Stimulated activated CD8-positive, alpha-beta memory T cell treated with anti-CD3 and anti-CD28 coated beads, Interleukin-15, amount 100 ng/mL, for 24 hours (primary cell): ENCODE measurements around the gene KBTBD6.
"Not testable (repeated sequence)": the region's sequence is repeated elsewhere in the genome, so short reads cannot be mapped to it uniquely, and the experiment has no call there.

Experiments
- DNase-seq: peaks from one replicate; pipeline ENCODE4 v3.0.0-alpha.2; 2020; ENCODE audit warnings: low read depth

The KBTBD6 gene

GRCh38 chr13:41132512-41133152 is at the start of gene KBTBD6:
Gene KBTBD6 (minus strand): TSS chr13:41132802. CDS start chr13:41132511, 291 bp downstream.
- peak; percentile 73 for DNase-seq

- no peak for DNase-seq
Measured at GRCh38 chr13:41182231-41182630, 49.6 kb upstream of the KBTBD6 start.

GRCh38 chr13:41179593-41180250 is 47.1 kb upstream of the KBTBD6 start:
- DNase-seq, result no peak

GRCh38 chr13:41178040-41178439 is 45.4 kb upstream of the KBTBD6 start:
- DNase-seq, result no peak

- no peak for DNase-seq
Measured at GRCh38 chr13:41177616-41178015, 45.0 kb upstream of the KBTBD6 start.

GRCh38 chr13:41175576-41175975 is 43.0 kb upstream of the KBTBD6 start:
- DNase-seq, result not testable (repeated sequence)

GRCh38 chr13:41162151-41162550 is 29.5 kb upstream of the KBTBD6 start:
- no peak for DNase-seq

- DNase-seq, result no peak
Measured at GRCh38 chr13:41159174-41159573, 26.6 kb upstream of the KBTBD6 start.

GRCh38 chr13:41157048-41157717 is 24.6 kb upstream of the KBTBD6 start:
- DNase-seq, result no peak

GRCh38 chr13:41156620-41157019 is 24.0 kb upstream of the KBTBD6 start:
- no peak for DNase-seq

GRCh38 chr13:41154042-41154441 is 21.4 kb upstream of the KBTBD6 start:
- DNase-seq, result no peak

GRCh38 chr13:41152005-41152404 is 19.4 kb upstream of the KBTBD6 start:
- DNase-seq, result no peak

GRCh38 chr13:41150058-41150457 is 17.5 kb upstream of the KBTBD6 start:
- DNase-seq, result no peak

GRCh38 chr13:41148419-41149283 is 16.0 kb upstream of the KBTBD6 start:
- no peak for DNase-seq

- no peak for DNase-seq
Measured at GRCh38 chr13:41145136-41145908, 12.7 kb upstream of the KBTBD6 start.

GRCh38 chr13:41144576-41144975 is 12.0 kb upstream of the KBTBD6 start:
- no peak for DNase-seq

GRCh38 chr13:41139296-41139966 is 6.8 kb upstream of the KBTBD6 start:
- no peak for DNase-seq

GRCh38 chr13:41137951-41138350 is 5.3 kb upstream of the KBTBD6 start:
- DNase-seq, result no peak

- no peak for DNase-seq
Measured at GRCh38 chr13:41137241-41137640, 4.6 kb upstream of the KBTBD6 start.

GRCh38 chr13:41136396-41137031 is 3.9 kb upstream of the KBTBD6 start:
- no peak for DNase-seq
